ENCODE measurements around the gene CCDC47. TPM values are rescaled to one million over a fixed set of nuclear protein-coding genes. Genes with fewer than 3 reads are reported as not detected.

The CCDC47 gene
- total RNA-seq, 1 experiment from 2014 or later = 104 TPM

- TF ChIP-seq EZH2 (IDR thresholded peaks at IDR 0.05; ENCODE audit: borderline replicate concordance, low read depth, low read length, poor library complexity, severe bottlenecking) = no peak
- no peak for TF ChIP-seq CTCF (conservative IDR thresholded peaks at IDR 0.05; ENCODE audit: low read depth, low read length)
- no peak for DNase-seq (ENCODE audit: low spot score)
- no peaks in the 10 kb centered on the region for H3K27me3 ChIP-seq (replicated peaks; ENCODE audit: insufficient read depth, low read depth, low read length, poor library complexity)
- H3K4me3 ChIP-seq (ENCODE audit: low read depth, low read length, poor library complexity, severe bottlenecking) = no peak overlapping the region
- no TSS peak for BruUV-seq (replicated peaks)
- CTCF ChIA-PET = no interaction called here
- intact Hi-C loops (cut with micrococcal nuclease; ENCODE audit: unreplicated experiment) = no loop called here
- H3K27ac ChIP-seq (ENCODE audit: low read depth, low read length, poor library complexity, severe bottlenecking) = no peak overlapping the region
- H3K4me1 ChIP-seq (ENCODE audit: insufficient read depth, low read length, poor library complexity, severe bottlenecking) = peaks cover 9% of the 10 kb centered on the region
- POLR2A ChIA-PET (ENCODE audit: low non-redundant PET) = no interaction called here
- peaks cover 31% of the 10 kb centered on the region for H3K36me3 ChIP-seq (ENCODE audit: insufficient read depth, low read length, poor library complexity, severe bottlenecking)
- no peaks in the 10 kb centered on the region for H3K9me3 ChIP-seq (ENCODE audit: low read depth, low read length, poor library complexity, severe bottlenecking)
These were observed 66.2 kb downstream of the CCDC47 start for GRCh38 chr17:63707151-63707550.

GRCh38 chr17:63706336-63707082 is 66.9 kb downstream of the CCDC47 start:
- Histone ChIP-seq H3K27me3 (replicated peaks; ENCODE audit: insufficient read depth, low read depth, low read length, poor library complexity) (no peaks in the 10 kb centered on the region), H3K9me3 (ENCODE audit: low read depth, low read length, poor library complexity, severe bottlenecking) (no peaks in the 10 kb centered on the region), H3K4me3 (ENCODE audit: low read depth, low read length, poor library complexity, severe bottlenecking) (no peak overlapping the region), H3K36me3 (ENCODE audit: insufficient read depth, low read length, poor library complexity, severe bottlenecking) (peaks cover 29% of the 10 kb centered on the region), H3K27ac (ENCODE audit: low read depth, low read length, poor library complexity, severe bottlenecking) (peak overlapping the region; percentile 59), H3K4me1 (ENCODE audit: insufficient read depth, low read length, poor library complexity, severe bottlenecking) (peaks cover 15% of the 10 kb centered on the region)
- CTCF ChIA-PET = no interaction called here
- POLR2A ChIA-PET (ENCODE audit: low non-redundant PET) = interaction anchor here (0.6 kb wide), 1 partner anchor 9 kb away, joined by 14 read pairs; no protein-coding TSS in a partner anchor
- DNase-seq (ENCODE audit: low spot score) = no peak
- intact Hi-C loops (cut with micrococcal nuclease; ENCODE audit: unreplicated experiment) = no loop called here
- no TSS peak for BruUV-seq (replicated peaks)
- no peak for TF ChIP-seq CTCF (conservative IDR thresholded peaks at IDR 0.05; ENCODE audit: low read depth, low read length)
- TF ChIP-seq EZH2 (IDR thresholded peaks at IDR 0.05; ENCODE audit: borderline replicate concordance, low read depth, low read length, poor library complexity, severe bottlenecking) = no peak

- no peak overlapping the region for H3K4me3 ChIP-seq (ENCODE audit: low read depth, low read length, poor library complexity, severe bottlenecking)
- no peaks in the 10 kb centered on the region for H3K27me3 ChIP-seq (replicated peaks; ENCODE audit: insufficient read depth, low read depth, low read length, poor library complexity)
- TF ChIP-seq EZH2 (IDR thresholded peaks at IDR 0.05; ENCODE audit: borderline replicate concordance, low read depth, low read length, poor library complexity, severe bottlenecking) (no peak), CTCF (conservative IDR thresholded peaks at IDR 0.05; ENCODE audit: low read depth, low read length) (no peak)
- DNase-seq (ENCODE audit: low spot score) = no peak
- peaks cover 23% of the 10 kb centered on the region for H3K4me1 ChIP-seq (ENCODE audit: insufficient read depth, low read length, poor library complexity, severe bottlenecking)
- intact Hi-C loops (cut with micrococcal nuclease; ENCODE audit: unreplicated experiment) = no loop called here
- ChIA-PET CTCF (no interaction called here), POLR2A (ENCODE audit: low non-redundant PET) (interaction anchor here (0.6 kb wide), 1 partner anchor 10 kb away, joined by 14 read pairs; no protein-coding TSS in a partner anchor)
- H3K27ac ChIP-seq (ENCODE audit: low read depth, low read length, poor library complexity, severe bottlenecking) = peak overlapping the region; percentile 59
- H3K36me3 ChIP-seq (ENCODE audit: insufficient read depth, low read length, poor library complexity, severe bottlenecking) = peaks cover 26% of the 10 kb centered on the region
- no TSS peak for BruUV-seq (replicated peaks)
- no peaks in the 10 kb centered on the region for H3K9me3 ChIP-seq (ENCODE audit: low read depth, low read length, poor library complexity, severe bottlenecking)
These were observed 67.7 kb downstream of the CCDC47 start for GRCh38 chr17:63705657-63706056.

Data from A673 (cell line).